IMR-90 (cell line): ENCODE data around the gene TPM2. TPM values are rescaled to one million over a fixed set of nuclear protein-coding genes. Genes with fewer than 3 reads are reported as not detected.

Experiments used
- ATAC-seq: fragments of 200-7000 bp; cut with Tn5 transposase; 2 replicates; pipeline ENCODE4 v1.9.1; 2020; ENCODE audit warnings: low read depth, mild to moderate bottlenecking, moderate library complexity
- BruUV-seq: library from RNA; stranded (reverse); fragments of 400-500 nt; replicated peaks from 2 replicates; lab custom pipeline; 2021; lab: Mats Ljungman, UMichigan
- CTCF ChIA-PET: fragments of 300-600 bp; formaldehyde crosslinking; extraction: SDS; loops from one replicate; lab custom pipeline; 2021; ENCODE audit warnings: antibody characterized with exemption; lab: Yijun Ruan, JAX
- POLR2A ChIA-PET: fragments of 300-600 bp; sonication (Branson Sonifier 250); formaldehyde crosslinking; loops from one replicate; lab custom pipeline; 2022; ENCODE audit warnings: antibody characterized with exemption; ENCODE audit not compliant: unreplicated experiment; lab: Charles Lee
- DNase-seq: peaks from one replicate; pipeline ENCODE4 v3.0.0; 2013
- H2AFZ ChIP-seq: replicated peaks from 2 replicates; pipeline ENCODE3; 2013; ENCODE audit warnings: low read length, mild to moderate bottlenecking; ENCODE audit not compliant: poor library complexity
- H2AK5ac ChIP-seq: 2 replicates; pipeline ENCODE4 v1.6.1; 2013; ENCODE audit warnings: low read depth, low read length, inconsistent platforms
- H2AK9ac ChIP-seq: replicated peaks from 2 replicates; pipeline ENCODE3; 2013; ENCODE audit warnings: mild to moderate bottlenecking, low read depth, low read length, moderate library complexity; ENCODE audit not compliant: poor library complexity
- H2BK120ac ChIP-seq: 2 replicates; pipeline ENCODE4 v1.6.1; 2013; ENCODE audit warnings: low read depth, low read length, inconsistent platforms
- H2BK15ac ChIP-seq: 3 replicates; pipeline ENCODE4 v1.6.1; 2013; ENCODE audit warnings: low read depth, low read length, inconsistent platforms
- H2BK20ac ChIP-seq: 2 replicates; pipeline ENCODE4 v1.6.1; 2013; ENCODE audit warnings: low read depth, mild to moderate bottlenecking, inconsistent platforms, low read length, moderate library complexity
- H2BK5ac ChIP-seq: 2 replicates; pipeline ENCODE4 v1.6.1; 2013; ENCODE audit warnings: mild to moderate bottlenecking, low read depth, low read length, inconsistent platforms; ENCODE audit not compliant: poor library complexity, severe bottlenecking
- H3K14ac ChIP-seq: replicated peaks from 2 replicates; pipeline ENCODE4 v1.6.1; 2013; ENCODE audit warnings: low read depth, low read length, inconsistent platforms
- H3K18ac ChIP-seq: 2 replicates; pipeline ENCODE4 v1.6.1; 2013; ENCODE audit warnings: low read depth, low read length, control low read depth
- H3K23ac ChIP-seq: 2 replicates; pipeline ENCODE4 v1.6.1; 2013; ENCODE audit warnings: low read depth, low read length, inconsistent platforms
- H3K27ac ChIP-seq: 2 replicates; pipeline ENCODE4 v1.5.1; 2013; ENCODE audit warnings: mild to moderate bottlenecking, control low read depth, low read length; ENCODE audit not compliant: insufficient read depth
- H3K27me3 ChIP-seq: 2 replicates; pipeline ENCODE4 v1.6.1; 2013; ENCODE audit warnings: low read length; ENCODE audit not compliant: control insufficient read depth, insufficient read depth
- H3K36me3 ChIP-seq: 2 replicates; pipeline ENCODE4 v1.6.1; 2013; ENCODE audit warnings: low read length, mixed read lengths; ENCODE audit not compliant: control insufficient read depth, insufficient read depth
- H3K4ac ChIP-seq: 2 replicates; pipeline ENCODE4 v1.6.1; 2013; ENCODE audit warnings: low read depth, low read length, inconsistent platforms
- H3K4me1 ChIP-seq: 2 replicates; pipeline ENCODE4 v1.6.1; 2013; ENCODE audit warnings: low read length, mixed read lengths; ENCODE audit not compliant: control insufficient read depth, insufficient read depth
- H3K4me2 ChIP-seq: 2 replicates; pipeline ENCODE4 v1.6.1; 2013; ENCODE audit warnings: low read depth, mild to moderate bottlenecking, control low read depth, low read length, moderate library complexity
- H3K4me3 ChIP-seq: 2 replicates; pipeline ENCODE4 v1.5.1; 2013; ENCODE audit warnings: low read depth, mild to moderate bottlenecking, control low read depth, low read length, moderate library complexity; ENCODE audit not compliant: insufficient read depth
- H3K56ac ChIP-seq: 2 replicates; pipeline ENCODE4 v1.6.1; 2013; ENCODE audit warnings: low read length, inconsistent platforms; ENCODE audit not compliant: insufficient read depth; ENCODE audit errors: extremely low read depth
- H3K79me1 ChIP-seq, 2 experiments: 2 replicates each; pipeline ENCODE4 v1.6.1; 2013; ENCODE audit warnings: low read length in 2 of 2, inconsistent platforms in 1 of 2, low read depth in 1 of 2
- H3K9ac ChIP-seq: 2 replicates; pipeline ENCODE4 v1.6.1; 2013; ENCODE audit warnings: low read depth, low read length, control low read depth
- H3K9me1 ChIP-seq: 2 replicates; pipeline ENCODE4 v1.6.1; 2013; ENCODE audit warnings: low read length, inconsistent platforms; ENCODE audit not compliant: insufficient read depth
- H3K9me3 ChIP-seq: 2 replicates; pipeline ENCODE4 v1.6.1; 2013; ENCODE audit warnings: low read length; ENCODE audit not compliant: control insufficient read depth, insufficient read depth
- H4K20me1 ChIP-seq: 2 replicates; pipeline ENCODE4 v1.6.1; 2013; ENCODE audit warnings: low read length, inconsistent platforms; ENCODE audit not compliant: insufficient read depth
- H4K5ac ChIP-seq: 2 replicates; pipeline ENCODE4 v1.6.1; 2013; ENCODE audit warnings: mild to moderate bottlenecking, low read depth, low read length, control low read depth
- H4K8ac ChIP-seq, 2 experiments: 2 replicates each; pipeline ENCODE4 v1.6.1; 2013; ENCODE audit warnings: low read depth in 2 of 2, low read length in 2 of 2, control low read depth in 1 of 2, inconsistent platforms in 1 of 2
- H4K91ac ChIP-seq: 2 replicates; pipeline ENCODE4 v1.6.1; 2013; ENCODE audit warnings: low read depth, low read length, inconsistent platforms; ENCODE audit not compliant: insufficient read depth
- BHLHE40 ChIP-seq: fragments of 150-350 bp; IDR thresholded peaks from 2 replicates; pipeline ENCODE4 v1.6.1; 2016; ENCODE audit warnings: mild to moderate bottlenecking, low read depth, low read length
- CHD1 ChIP-seq: IDR thresholded peaks from 2 replicates; pipeline ENCODE4 v1.6.1; 2012; ENCODE audit warnings: low read depth, low read length, improper control_type of control experiment
- CTCF ChIP-seq: conservative IDR thresholded peaks from 2 replicates; pipeline ENCODE4 v1.5.1; 2012; ENCODE audit warnings: mild to moderate bottlenecking, low read depth, low read length, improper control_type of control experiment
- FOS ChIP-seq: fragments of 150-350 bp; IDR thresholded peaks from 2 replicates; pipeline ENCODE4 v1.6.1; 2016; ENCODE audit warnings: low read depth, low read length
- MAFK ChIP-seq: IDR thresholded peaks from 2 replicates; pipeline ENCODE4 v1.6.1; 2012; ENCODE audit warnings: low read depth, low read length, improper control_type of control experiment
- MAZ ChIP-seq: IDR thresholded peaks from 2 replicates; pipeline ENCODE4 v1.6.1; 2012; ENCODE audit warnings: low read depth, mild to moderate bottlenecking, low read length, improper control_type of control experiment, moderate library complexity, borderline replicate concordance
- RAD21 ChIP-seq: IDR thresholded peaks from 2 replicates; pipeline ENCODE4 v1.6.1; 2012; ENCODE audit warnings: low read length, improper control_type of control experiment
- SMC3 ChIP-seq: fragments of 150-350 bp; IDR thresholded peaks from 2 replicates; pipeline ENCODE4 v1.6.1; 2016; ENCODE audit warnings: low read depth, mild to moderate bottlenecking, antibody characterized with exemption, low read length, moderate library complexity
- WGBS, 2 experiments: methylation state at CpG; one replicate each; pipeline versions ENCODE4 v1.1.5 to v1.1.7; 2013; ENCODE audit warnings: missing lambda C conversion rate in 2 of 2; ENCODE audit not compliant: insufficient read length in 1 of 2; ENCODE audit errors: extremely low coverage in 2 of 2; 5-methylcytosine and 5-hydroxymethylcytosine counted together
- dilution Hi-C: fragments of 300-500 bp; cut with HindIII; formaldehyde crosslinking; loops from one replicate; pipeline ENCODE4 v1.14.3; 2018; ENCODE audit warnings: low sequenced_read_pairs; ENCODE audit not compliant: unreplicated experiment
- in situ Hi-C: fragments of 300-500 bp; cut with MboI; formaldehyde crosslinking; loops from 3 replicates; pipeline ENCODE4 v1.14.3; 2019; ENCODE audit warnings: low sequenced_read_pairs, inconsistent platforms, mixed read lengths
- intact Hi-C: fragments of 100-400 bp; cut with micrococcal nuclease; formaldehyde crosslinking; loops from 2 replicates; pipeline ENCODE4 v1.10.0; 2022
- polyA plus RNA-seq, 3 experiments: library from polyadenylated mRNA; depleted of rRNA; stranded (reverse); fragments of >200 nt; gene quantifications; 2 replicates each; pipeline ENCODE4 v1.2.3, GENCODE V29; 2012; ENCODE audit warnings: low replicate concordance in 1 of 3
- total RNA-seq: library from RNA; depleted of rRNA; stranded (reverse); fragments of >200 nt; gene quantifications from 2 replicates; pipeline ENCODE4 v1.2.3, GENCODE V29; 2012

TPM2 gene
- total and polyA plus RNA-seq, 2 of the 4 experiments (the other 2 are of a cell fraction) = 960 to 2,500 TPM

- TF ChIP-seq MAFK = no peak
These were observed 27.9 kb downstream of the TPM2 start (continued) for GRCh38 chr9:35661756-35662350.

- peak overlapping the region; percentile 79 to 82 for H4K8ac ChIP-seq
- peak overlapping the region; percentile 35; the same call in 1 of the 2 replicates for H3K56ac ChIP-seq
- H3K79me1 ChIP-seq = peaks cover 30 to 65% of the 10 kb centered on the region in 2 experiments; a peak in 3 of 4 replicates
- peak overlapping the region; percentile 94 for H2AK5ac ChIP-seq
- peak overlapping the region; percentile 57 for H3K27ac ChIP-seq
- peak overlapping the region; percentile 8 for H3K14ac ChIP-seq
- peaks cover 3% of the 10 kb centered on the region; the same call in 1 of the 2 replicates for H4K20me1 ChIP-seq
- H3K36me3 ChIP-seq = peaks cover 11% of the 10 kb centered on the region
- H3K9me1 ChIP-seq = peaks cover 9% of the 10 kb centered on the region
- ChIA-PET POLR2A (interaction anchor here (0.7 to 2.1 kb wide), 10 partner anchors 15 to 87 kb away, joined by 3 to 14 read pairs (median 6); partner anchors contain the start of genes CREB3 and TLN1), CTCF (interaction anchor here (0.5 to 2.1 kb wide), 16 partner anchors 9 to 221 kb away, joined by 3 to 11 read pairs (median 3); partner anchors contain the start of genes CREB3, TLN1 and TPM2)
- H3K4ac ChIP-seq = peak overlapping the region; percentile 75
- H3K4me2 ChIP-seq = no peak overlapping the region
- ATAC-seq = no peak
- intact Hi-C loops (no loop called here), dilution Hi-C loops (no loop called here), in situ Hi-C loops (no loop called here)
- no peaks in the 10 kb centered on the region for H3K27me3 ChIP-seq
- H2BK20ac ChIP-seq = peak overlapping the region; percentile 72; the same call in 1 of the 2 replicates
- no peak overlapping the region for H3K4me3 ChIP-seq
- no peak for TF ChIP-seq BHLHE40
- peak; percentile 62 for TF ChIP-seq CTCF
- peak; percentile 66 for TF ChIP-seq RAD21
- no peak for TF ChIP-seq MAZ
- peak; percentile 34; the same call in 1 of the 2 replicates for TF ChIP-seq SMC3
- no peak for TF ChIP-seq FOS
- no peak for TF ChIP-seq MAFK
- no peak for TF ChIP-seq CHD1
- peak overlapping the region; percentile 4; the same call in 1 of the 2 replicates for H3K23ac ChIP-seq
- H3K4me1 ChIP-seq = peaks cover 16% of the 10 kb centered on the region
- H2AFZ ChIP-seq = peak overlapping the region; percentile 38
- peak overlapping the region; percentile 86 for H2AK9ac ChIP-seq
- peak overlapping the region; percentile 47 for H2BK5ac ChIP-seq
- H2BK15ac ChIP-seq = peak overlapping the region; percentile 93; the same call in 2 of the 3 replicates
- peak; percentile 62 for DNase-seq
- no peak overlapping the region for H3K18ac ChIP-seq
- BruUV-seq = no TSS peak
- WGBS, 2 experiments = no CpG with 5 or more reads among the region's 9 CpGs
- H2BK120ac ChIP-seq = peak overlapping the region; percentile 33; the same call in 1 of the 2 replicates
- H3K9ac ChIP-seq = no peak overlapping the region; the same call in 1 of the 2 replicates
- no peaks in the 10 kb centered on the region for H3K9me3 ChIP-seq
- H4K5ac ChIP-seq = peak overlapping the region; percentile 47
- peak overlapping the region; percentile 96 for H4K91ac ChIP-seq
These were observed 28.7 kb downstream of the TPM2 start for GRCh38 chr9:35660966-35661415.
